Measurements from ENCODE around the gene EIF2AK3.
"Not testable (repeated sequence)": the region's sequence is repeated elsewhere in the genome, so short reads cannot be mapped to it uniquely, and the experiment has no call there.

EIF2AK3 gene

GRCh38 chr2:88636026-88636425, 8.8 kb upstream of the EIF2AK3 start:
- DNase-seq (ENCODE audit: low spot score), result no peak

DNA sequence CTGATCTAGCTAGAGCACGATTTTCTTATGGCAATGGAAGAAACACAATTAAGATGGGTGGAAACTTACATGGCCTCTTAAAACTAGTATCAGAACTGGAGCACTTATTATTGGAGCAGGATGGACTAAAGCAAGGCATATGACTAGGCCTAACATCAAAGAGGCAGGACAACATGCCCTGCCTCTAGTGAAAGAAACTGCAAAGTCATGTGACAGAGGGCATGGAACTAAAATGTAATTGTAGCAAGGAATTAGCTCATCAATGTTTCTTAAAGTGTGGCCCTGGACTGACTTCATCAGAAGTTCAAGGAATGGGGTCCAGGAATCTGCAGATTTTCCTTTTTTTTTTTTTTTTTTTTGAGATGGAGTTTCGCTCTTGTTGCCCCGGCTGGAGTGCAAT, 5.3 kb upstream of the EIF2AK3 start:
- DNase-seq (ENCODE audit: low spot score), result no peak

GRCh38 chr2:88628571-88628939, 1.3 kb upstream of the EIF2AK3 start:
- DNase-seq (ENCODE audit: low spot score), result no peak

- DNase-seq (ENCODE audit: low spot score), result peak; percentile 85
Measured at GRCh38 chr2:88627856-88628570, 749 bp upstream of the EIF2AK3 start.

DNA sequence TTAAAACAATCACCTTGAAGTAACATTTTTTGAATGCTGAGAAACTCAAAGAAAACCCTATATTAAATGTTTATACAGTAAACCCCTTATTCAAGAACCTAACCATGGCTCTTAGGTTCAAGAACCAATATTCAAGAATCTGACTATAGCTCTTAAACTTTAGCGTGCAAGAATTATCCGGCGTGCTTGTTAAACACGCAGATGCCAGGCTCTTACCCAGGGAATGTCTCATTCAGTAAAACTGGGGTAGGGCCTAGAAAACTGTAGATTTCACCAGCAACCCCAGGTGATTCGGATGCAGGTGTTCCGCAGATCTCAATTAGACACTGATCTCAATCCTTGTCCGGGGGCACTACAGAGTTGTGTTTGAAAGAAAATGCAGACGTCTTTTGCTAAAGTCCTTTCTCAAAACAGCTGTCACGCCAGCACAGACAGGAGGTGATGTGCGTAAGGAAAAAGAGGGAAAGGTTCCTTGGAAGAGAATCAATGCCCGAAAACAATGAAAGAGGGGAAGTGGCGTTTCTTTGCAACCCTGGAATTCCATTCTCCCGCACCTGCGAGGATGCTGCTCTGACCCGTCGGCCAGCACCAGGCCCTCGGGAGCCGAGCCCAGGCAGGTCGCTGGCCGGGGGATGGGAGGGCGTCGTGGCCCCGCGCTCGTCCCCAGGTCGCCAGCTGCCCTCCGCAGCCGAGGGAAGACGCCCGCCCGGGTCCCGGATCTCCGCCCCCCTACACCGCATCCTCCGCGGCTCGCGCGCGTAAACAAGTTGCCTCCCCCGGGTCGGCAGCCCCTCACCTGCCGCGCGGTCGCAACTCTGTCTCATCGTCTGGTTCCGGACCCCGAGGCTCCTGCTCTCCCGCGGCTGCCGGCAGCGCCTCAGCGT, 851 bp downstream of the EIF2AK3 start:
- DNase-seq (ENCODE audit: low spot score), result peak; percentile 40

GRCh38 chr2:88624477-88624876, 2.8 kb downstream of the EIF2AK3 start:
- DNase-seq (ENCODE audit: low spot score), result no peak

GRCh38 chr2:88623831-88624465, 3.3 kb downstream of the EIF2AK3 start:
- DNase-seq (ENCODE audit: low spot score), result not testable (repeated sequence)

DNA sequence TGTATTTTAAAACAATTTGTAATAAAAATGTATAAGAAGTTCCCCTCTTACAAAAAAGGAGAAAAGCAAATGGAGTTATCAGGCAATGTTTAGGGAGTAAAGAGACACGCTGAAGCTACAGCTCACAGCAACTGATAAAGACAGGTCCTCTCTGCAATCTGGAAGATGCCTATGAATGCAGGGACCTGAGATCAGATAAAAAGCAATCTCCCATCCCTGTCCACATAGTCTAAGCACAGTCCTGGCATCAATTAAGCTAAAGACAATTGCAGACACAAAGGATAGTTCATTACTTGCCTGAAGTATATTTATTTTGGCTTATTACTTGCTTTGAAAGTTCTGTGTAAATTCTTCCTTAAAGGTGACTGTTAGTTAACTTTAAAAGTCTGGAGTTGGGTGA, 5.0 kb downstream of the EIF2AK3 start:
- DNase-seq (ENCODE audit: low spot score), result no peak

- DNase-seq (ENCODE audit: low spot score), result no peak
Measured at GRCh38 chr2:88621432-88621831, 5.8 kb downstream of the EIF2AK3 start.

- DNase-seq (ENCODE audit: low spot score), result no peak
Measured at GRCh38 chr2:88620015-88620414, 7.2 kb downstream of the EIF2AK3 start.

- DNase-seq (ENCODE audit: low spot score), result no peak
Measured at GRCh38 chr2:88615822-88616221, 11.4 kb downstream of the EIF2AK3 start.

- DNase-seq (ENCODE audit: low spot score), result no peak
Measured at GRCh38 chr2:88614497-88615157, 12.6 kb downstream of the EIF2AK3 start.

DNA sequence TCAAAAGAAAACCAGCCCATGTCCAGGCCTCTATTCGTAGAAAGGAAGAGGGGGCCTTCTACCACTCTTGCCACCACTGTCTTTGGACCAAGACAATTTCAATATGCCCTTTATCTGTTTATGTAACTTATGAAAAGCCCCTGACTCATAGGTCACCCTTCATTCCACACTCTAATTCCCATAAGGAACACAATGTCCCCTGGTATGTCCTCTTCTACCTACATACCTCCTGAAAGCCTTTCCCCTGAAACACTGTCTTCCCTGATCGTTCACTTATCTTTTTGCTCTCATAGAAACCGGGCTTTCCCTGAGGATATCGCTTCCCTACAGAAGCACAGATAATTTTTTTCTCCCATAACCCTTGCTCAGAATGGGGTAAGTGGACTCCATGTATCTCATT, 13.3 kb downstream of the EIF2AK3 start:
- DNase-seq (ENCODE audit: low spot score), result no peak

DNA sequence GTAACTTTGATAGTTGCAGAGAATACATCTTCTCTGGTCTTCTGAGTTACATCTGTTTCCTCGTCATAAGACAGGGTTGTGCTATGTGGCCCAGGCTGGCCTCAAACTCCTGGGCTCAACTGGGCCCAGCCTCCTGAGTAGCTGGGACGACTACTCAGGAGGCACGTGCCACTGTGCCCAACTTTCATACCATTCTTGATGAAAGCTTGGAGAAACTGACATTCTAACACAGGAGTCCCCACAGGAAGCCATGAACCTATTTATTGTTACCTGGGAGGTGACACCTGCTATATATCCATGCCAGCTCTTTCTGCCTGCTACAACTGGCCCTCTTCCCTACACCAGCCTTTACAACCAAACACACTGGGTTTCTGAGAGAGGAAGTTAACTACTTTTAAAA, 19.1 kb downstream of the EIF2AK3 start:
- no peak for DNase-seq (ENCODE audit: low spot score)

DNA sequence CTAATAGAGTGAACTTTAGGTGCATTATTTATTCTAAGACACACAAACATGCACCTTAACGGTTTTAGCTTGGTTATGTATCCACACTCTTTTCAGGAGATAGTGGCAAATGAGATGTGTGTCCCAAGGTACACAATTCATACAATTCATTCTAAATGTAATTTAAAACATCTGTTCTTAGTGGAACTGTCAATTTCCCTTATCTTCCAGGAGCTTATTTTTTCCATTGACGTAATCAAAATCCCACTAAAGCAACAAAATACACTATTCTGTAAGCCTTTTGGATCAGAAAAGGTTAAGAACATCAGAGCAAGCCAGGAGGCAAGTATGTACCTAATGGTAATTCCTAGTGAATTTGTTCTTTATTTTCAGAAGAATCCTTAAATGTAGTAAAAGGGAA, 19.8 kb downstream of the EIF2AK3 start:
- no peak for DNase-seq (ENCODE audit: low spot score)

- no peak for DNase-seq (ENCODE audit: low spot score)
Measured at GRCh38 chr2:88606371-88607030, 20.8 kb downstream of the EIF2AK3 start.

- no peak for DNase-seq (ENCODE audit: low spot score)
Measured at GRCh38 chr2:88603146-88603545, 24.1 kb downstream of the EIF2AK3 start.

GRCh38 chr2:88602022-88602421, 25.2 kb downstream of the EIF2AK3 start:
- no peak for DNase-seq (ENCODE audit: low spot score)

- DNase-seq (ENCODE audit: low spot score), result no peak
Measured at GRCh38 chr2:88601286-88601685, 26.0 kb downstream of the EIF2AK3 start.

DNA sequence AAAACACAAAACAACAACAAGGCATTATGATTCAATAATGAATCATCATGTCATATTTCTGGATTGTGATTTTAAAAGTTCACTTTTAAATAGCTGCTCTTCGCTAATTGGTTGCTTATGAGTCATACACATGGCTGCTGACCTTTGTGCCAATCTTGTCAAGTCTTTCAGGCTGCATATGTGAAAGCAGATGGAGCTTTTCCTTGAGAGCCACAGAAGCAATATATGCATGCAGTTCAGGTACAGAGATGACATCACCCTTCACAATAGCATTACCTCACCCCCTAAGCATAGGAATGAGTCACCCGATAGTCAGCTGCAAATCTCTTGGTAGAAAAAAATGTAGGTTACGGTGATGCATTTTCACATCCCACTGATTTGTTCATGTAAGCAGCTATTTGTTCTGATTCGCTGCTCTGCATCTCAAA, 27.2 kb downstream of the EIF2AK3 start:
- peak; percentile 90 for DNase-seq (ENCODE audit: low spot score)

DNA sequence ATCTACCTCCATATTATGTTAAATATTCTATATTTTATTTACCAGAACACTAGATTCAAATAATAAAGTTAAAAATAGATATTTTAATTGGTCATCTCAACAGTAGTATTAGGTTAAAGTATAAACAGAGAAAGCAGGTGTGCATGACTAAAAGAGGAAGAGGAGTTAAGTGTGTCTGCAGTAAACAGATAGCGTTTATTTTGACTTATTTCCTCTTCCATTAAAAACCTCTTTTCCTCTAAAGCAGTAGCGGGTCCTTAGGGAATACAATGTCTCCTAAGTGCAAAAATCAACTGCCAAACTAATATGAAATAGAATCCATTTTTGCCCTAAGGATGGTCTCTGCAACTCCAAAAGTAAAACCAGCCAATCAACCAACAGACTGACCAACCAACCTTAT, 27.7 kb downstream of the EIF2AK3 start:
- DNase-seq (ENCODE audit: low spot score), result no peak

- DNase-seq (ENCODE audit: low spot score), result no peak
Measured at GRCh38 chr2:88597168-88597567, 30.1 kb downstream of the EIF2AK3 start.

Data from activated CD4-positive, alpha-beta T cell treated with anti-CD3 and anti-CD28 coated beads, Interleukin-2, Interleukin-4, amounts not matched to agents 100 ng/mL and 50 ng/mL, durations not matched to agents 16 hours and 8 hours (primary cell).